NCI-H345 treated with DMSO at 0.1 percent for 48 hours (cell line): ENCODE measurements around the gene RPL15.
"Not testable (repeated sequence)": the region's sequence is repeated elsewhere in the genome, so short reads cannot be mapped to it uniquely, and the experiment has no call there.

Experiments
- DNase-seq: peaks from one replicate; lab custom pipeline; 2025; ENCODE audit not compliant: unreplicated experiment; lab: John Stamatoyannopoulos, UW

RPL15 gene

GRCh38 chr3:23916886-23917678 is at the start of gene RPL15, which contains the start of gene NKIRAS1:
Gene RPL15 (plus strand): TSS chr3:23917132. CDS start chr3:23917860, 728 bp downstream.
Gene NKIRAS1 (minus strand): TSS chr3:23916990. CDS start chr3:23910904, 6,086 bp downstream.
- peak; percentile 78 for DNase-seq

- no peak for DNase-seq
Measured at GRCh38 chr3:23867400-23867799, 49.5 kb upstream of the RPL15 start.

DNA sequence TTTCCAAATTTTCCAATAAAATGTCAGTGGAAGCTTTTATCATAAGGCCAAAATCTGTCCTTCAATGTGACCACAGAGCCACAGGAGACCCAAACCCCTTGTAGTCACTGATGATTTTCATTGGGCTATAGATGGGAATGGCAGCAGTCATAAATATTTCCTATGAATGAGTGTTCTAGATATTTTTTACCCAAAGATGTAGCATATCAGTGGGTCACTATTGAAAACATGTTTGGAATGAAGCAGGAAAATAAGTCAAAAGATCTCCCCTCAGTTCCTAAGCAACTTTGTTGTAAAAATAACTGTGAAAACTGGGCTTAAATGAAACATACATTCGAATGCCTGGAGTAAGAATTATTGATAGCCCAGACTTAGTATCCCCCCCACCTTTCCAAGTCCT is 49.1 kb upstream of the RPL15 start:
- no peak for DNase-seq

GRCh38 chr3:23869977-23870662 is 46.8 kb upstream of the RPL15 start:
- DNase-seq = no peak

DNA sequence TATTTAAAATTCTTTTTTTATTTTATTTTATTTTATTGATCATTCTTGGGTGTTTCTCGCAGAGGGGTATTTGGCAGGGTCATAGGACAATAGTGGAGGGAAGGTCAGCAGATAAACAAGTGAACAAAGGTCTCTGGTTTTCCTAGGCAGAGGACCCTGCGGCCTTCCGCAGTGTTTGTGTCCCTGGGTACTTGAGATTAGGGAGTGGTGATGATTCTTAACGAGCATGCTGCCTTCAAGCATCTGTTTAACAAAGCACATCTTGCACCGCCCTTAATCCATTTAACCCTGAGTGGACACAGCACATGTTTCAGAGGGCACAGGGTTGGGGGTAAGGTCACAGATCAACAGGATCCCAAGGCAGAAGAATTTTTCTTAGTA is 46.3 kb upstream of the RPL15 start:
- not testable (repeated sequence) for DNase-seq

DNA sequence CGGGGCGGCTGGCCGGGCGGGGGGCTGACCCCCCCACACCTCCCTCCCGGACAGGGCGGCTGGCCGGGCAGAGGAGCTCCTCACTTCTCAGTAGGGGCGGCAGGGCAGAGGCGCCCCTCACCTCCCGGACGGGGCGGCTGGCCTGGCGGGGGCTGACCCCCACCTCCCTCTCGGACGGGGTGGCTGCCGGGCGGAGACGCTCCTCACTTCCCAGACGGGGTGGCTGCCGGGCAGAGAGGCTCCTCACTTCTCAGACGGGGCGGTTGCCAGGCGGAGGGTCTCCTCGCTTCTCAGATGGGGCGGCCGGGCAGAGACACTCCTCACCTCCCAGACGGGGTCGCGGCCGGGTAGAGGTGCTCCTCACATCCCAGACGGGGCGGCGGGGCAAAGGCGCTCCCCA is 45.6 kb upstream of the RPL15 start:
- not testable (repeated sequence) for DNase-seq

GRCh38 chr3:23872330-23872729 is 44.6 kb upstream of the RPL15 start:
- no peak for DNase-seq

- DNase-seq = no peak
Measured at GRCh38 chr3:23873941-23874340, 43.0 kb upstream of the RPL15 start.

DNA sequence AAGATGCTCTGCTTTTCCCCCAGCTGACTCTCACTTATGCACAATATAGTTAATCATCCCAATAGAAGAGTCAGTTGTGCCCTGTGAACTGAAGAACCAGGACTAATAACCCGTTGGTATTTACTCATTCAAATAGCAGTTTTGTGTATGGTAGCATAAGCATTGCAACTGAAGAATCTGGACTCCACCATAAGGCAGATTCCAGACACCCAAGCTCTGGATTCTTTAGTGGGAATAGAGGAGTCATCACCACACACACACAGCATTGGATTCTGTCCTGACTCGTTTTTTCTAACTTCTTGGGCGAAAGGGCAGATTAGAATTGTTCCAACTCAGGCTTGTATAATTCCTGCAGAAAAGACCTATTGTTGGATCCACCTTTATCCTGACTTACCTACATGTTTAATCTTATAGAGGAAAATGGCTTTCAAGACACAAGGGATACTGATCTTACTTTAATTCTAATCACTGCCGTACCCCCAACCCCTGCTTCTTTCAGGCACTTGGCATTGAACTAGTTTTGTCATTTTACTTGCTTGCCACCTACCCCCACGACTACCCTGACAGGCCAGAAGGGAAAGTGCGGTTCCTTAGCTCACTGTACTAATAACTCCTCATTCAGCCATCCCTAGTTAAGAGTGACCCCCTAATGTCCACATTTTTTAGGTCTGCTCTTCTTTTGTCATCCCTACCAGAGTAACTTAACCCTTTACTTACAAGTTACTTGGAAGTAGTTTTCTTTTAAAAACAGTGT is 42.4 kb upstream of the RPL15 start:
- no peak for DNase-seq

GRCh38 chr3:23875113-23875725 is 41.7 kb upstream of the RPL15 start:
- no peak for DNase-seq

DNA sequence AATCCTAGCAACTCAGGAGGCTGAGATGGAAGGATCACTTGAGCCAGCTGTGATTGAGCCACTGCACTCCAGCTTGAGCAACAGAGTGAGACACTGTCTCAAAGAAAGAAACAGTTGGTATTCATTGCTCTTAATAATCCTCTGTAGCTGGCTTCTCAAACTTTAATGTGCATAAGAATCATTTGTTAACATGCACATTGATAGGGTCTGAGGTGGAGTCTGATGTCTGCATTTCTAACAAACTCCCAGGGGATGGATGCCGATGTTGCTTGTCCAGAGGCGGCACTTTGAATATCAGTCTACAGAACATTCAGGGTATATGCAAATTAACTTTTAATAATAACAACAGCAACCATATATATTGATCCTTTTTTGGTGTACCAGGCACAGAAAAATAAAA is 40.0 kb upstream of the RPL15 start:
- no peak for DNase-seq

- no peak for DNase-seq
Measured at GRCh38 chr3:23877329-23877980, 39.5 kb upstream of the RPL15 start.

- DNase-seq = no peak
Measured at GRCh38 chr3:23879485-23879884, 37.4 kb upstream of the RPL15 start.

DNA sequence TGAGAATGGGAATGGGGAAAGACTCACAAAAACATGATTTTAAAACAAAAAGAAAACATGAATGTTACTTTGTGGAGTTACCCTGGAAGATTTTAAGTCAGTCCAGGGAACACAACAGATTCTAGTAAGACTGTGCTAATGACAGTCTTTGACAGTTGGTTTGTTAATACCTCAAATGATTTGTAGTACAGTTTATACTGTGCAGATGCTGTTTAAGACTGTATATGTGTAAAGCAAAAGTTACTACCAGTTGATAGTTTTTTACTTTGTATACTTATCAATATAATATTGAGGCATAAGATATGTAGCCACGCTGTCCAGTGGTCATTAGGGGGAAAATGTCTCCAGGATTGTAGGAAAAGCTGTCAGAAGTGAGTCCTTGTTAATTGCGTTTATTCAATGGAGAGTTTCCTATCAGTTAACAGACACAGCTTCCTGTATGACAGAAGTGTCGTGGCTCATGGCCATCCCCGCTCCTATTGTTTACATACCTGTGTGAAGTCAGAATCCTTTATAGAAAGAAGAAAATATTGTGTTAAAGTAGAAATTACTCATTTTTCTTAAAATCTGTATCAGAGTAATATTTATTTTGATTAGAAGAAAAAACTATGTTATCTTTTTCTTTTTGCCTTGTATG is 36.1 kb upstream of the RPL15 start:
- DNase-seq = no peak

- not testable (repeated sequence) for DNase-seq
Measured at GRCh38 chr3:23881993-23882392, 34.9 kb upstream of the RPL15 start.

- DNase-seq = no peak
Measured at GRCh38 chr3:23882487-23882918, 34.4 kb upstream of the RPL15 start.

DNA sequence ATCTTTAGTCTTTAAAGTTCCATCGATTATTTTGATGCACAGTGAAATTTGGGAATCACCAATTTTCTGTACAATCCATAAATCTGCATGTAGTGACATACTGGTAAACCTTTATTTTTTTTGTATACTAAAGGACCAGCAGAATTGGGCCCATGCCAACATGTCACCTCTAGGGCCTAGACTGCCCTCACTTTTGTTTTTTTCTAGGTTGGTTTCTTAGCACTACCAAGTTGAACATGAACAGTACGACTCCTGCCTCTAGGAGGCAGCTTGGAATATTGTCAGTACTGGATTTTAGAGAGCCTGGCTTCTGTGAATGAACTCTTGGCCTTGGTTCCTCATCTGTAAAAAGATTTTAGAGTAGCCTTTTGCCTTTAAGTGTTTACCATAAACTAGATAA is 32.5 kb upstream of the RPL15 start:
- DNase-seq = no peak

DNA sequence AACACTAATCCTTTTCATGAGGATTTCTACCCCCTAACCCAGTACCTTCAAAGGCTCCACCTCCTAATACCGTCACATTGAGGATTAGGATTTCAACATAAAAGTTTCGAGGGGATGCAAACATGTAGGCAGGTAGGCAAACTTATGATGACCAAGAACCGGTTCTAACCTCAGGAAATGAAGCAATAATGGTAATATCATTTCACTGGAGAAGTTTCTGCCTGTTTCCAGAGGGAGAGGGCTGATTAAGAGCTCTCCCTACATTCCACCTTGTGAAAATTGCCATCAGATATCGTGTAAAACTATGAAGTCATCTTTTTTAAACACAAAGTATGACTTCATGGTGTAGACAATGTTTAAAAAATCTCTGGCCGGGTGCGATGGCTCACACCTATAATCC is 31.7 kb upstream of the RPL15 start:
- DNase-seq = no peak

- DNase-seq = no peak
Measured at GRCh38 chr3:23886311-23886710, 30.6 kb upstream of the RPL15 start.

DNA sequence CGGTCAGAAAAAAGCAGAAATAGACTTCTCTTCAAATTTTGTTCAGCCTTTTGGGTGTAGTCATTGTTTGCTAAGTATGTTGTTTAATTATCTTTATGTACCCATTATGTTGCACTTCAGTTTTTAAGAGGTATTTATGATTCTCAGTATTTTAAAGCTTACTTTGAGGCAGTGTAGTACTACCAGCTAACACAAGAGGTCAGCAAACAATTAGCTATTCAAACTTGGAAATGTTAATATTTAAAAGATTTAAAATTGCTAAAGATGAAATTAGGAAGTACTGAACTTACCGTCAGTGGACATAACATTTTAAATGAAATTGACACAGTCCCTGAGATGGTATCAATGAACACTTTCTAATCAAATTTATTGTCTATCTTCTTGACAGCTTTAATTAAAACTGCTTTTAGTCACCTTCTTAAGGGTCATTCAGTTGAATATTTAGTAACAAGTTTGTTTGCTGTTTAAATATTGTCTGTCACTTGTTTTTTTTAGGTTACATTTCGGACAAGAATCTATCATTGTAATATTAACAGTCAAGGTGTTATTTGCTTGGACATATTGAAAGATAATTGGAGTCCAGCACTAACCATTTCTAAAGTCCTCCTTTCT is 28.2 kb upstream of the RPL15 start:
- DNase-seq = no peak
